ENCODE measurements around the gene SRL. TPM values are rescaled to one million over a fixed set of nuclear protein-coding genes. Genes with fewer than 3 reads are reported as not detected.

SRL gene
- polyA plus RNA-seq, 1 of the 3 experiments (the other 2 are of a cell fraction), result not detected

- Histone ChIP-seq H3K79me2 (ENCODE audit: insufficient read depth) (no peaks in the 10 kb centered on the region), H3K9me2 (no peaks in the 10 kb centered on the region), H3K9me3 (no peaks in the 10 kb centered on the region), H3K27ac (ENCODE audit: low read depth in 2 of 2, low read length in 1 of 2) (no peak overlapping the region), H4K20me1 (ENCODE audit: insufficient read depth) (no peaks in the 10 kb centered on the region), H3K4me1 (ENCODE audit: control insufficient read depth in 1 of 2, insufficient read depth in 2 of 2, low read depth in 1 of 2, low read length in 1 of 2) (peaks cover 2 to 4% of the 10 kb centered on the region in 2 experiments; a peak in 1 of 4 replicates), H2AFZ (ENCODE audit: low read depth) (0 out of 2 replicates have a peak overlapping the region, but pooled peaks have one; percentile 35), H3K27me3 (ENCODE audit: insufficient read depth) (no peaks in the 10 kb centered on the region), H3F3A (replicated peaks; ENCODE audit: insufficient read depth) (no peaks in the 10 kb centered on the region), H3K9ac (no peak overlapping the region), H3K4me3 (ENCODE audit: low read depth in 2 of 2, low read length in 1 of 2) (no peak overlapping the region), H3K36me3 (replicated peaks in 1 of 2; ENCODE audit: control insufficient read depth in 1 of 2, insufficient read depth in 2 of 2, low read length in 1 of 2) (no peaks in the 10 kb centered on the region), H3K4me2 (no peak overlapping the region)
- DNase-seq, result no peak
- ChIA-PET CTCF (interaction anchor here (1.1 to 6.8 kb wide), 8 partner anchors 15 to 216 kb away, joined by 4 to 98 read pairs (median 16); partner anchors contain the start of gene TFAP4), POLR2A (no interaction called here)
- TF ChIP-seq YY1 (IDR thresholded peaks at IDR 0.05; ENCODE audit: low read depth) (no peak), REST (IDR thresholded peaks at IDR 0.05; ENCODE audit: low read depth, low read length) (no peak), JUND (IDR thresholded peaks at IDR 0.05) (no peak), MEF2A (IDR thresholded peaks at IDR 0.05; ENCODE audit: borderline replicate concordance, low read depth) (no peak), POLR2AphosphoS5 (IDR thresholded peaks at IDR 0.05; ENCODE audit: low read depth, low read length) (no peak), NRF1 (IDR thresholded peaks at IDR 0.05; ENCODE audit: low read depth, low read length) (no peak), TAF1 (IDR thresholded peaks at IDR 0.05; ENCODE audit: borderline replicate concordance, low read depth, low read length) (no peak), GABPA (IDR thresholded peaks at IDR 0.05; ENCODE audit: low read depth) (no peak), ELF1 (IDR thresholded peaks at IDR 0.05) (no peak), EZH2phosphoT487 (IDR thresholded peaks at IDR 0.05; ENCODE audit: borderline replicate concordance, low read depth) (no peak), PBX3 (IDR thresholded peaks at IDR 0.05) (no peak), FOXM1 (IDR thresholded peaks at IDR 0.05; ENCODE audit: low read depth) (no peak), RCOR1 (IDR thresholded peaks at IDR 0.05; ENCODE audit: low read length) (no peak), RAD21 (IDR thresholded peaks at IDR 0.05; ENCODE audit: low read length) (no peak), USF1 (IDR thresholded peaks at IDR 0.05; ENCODE audit: borderline replicate concordance, low read depth) (no peak)
- TF ChIP-seq, protein P1, sequence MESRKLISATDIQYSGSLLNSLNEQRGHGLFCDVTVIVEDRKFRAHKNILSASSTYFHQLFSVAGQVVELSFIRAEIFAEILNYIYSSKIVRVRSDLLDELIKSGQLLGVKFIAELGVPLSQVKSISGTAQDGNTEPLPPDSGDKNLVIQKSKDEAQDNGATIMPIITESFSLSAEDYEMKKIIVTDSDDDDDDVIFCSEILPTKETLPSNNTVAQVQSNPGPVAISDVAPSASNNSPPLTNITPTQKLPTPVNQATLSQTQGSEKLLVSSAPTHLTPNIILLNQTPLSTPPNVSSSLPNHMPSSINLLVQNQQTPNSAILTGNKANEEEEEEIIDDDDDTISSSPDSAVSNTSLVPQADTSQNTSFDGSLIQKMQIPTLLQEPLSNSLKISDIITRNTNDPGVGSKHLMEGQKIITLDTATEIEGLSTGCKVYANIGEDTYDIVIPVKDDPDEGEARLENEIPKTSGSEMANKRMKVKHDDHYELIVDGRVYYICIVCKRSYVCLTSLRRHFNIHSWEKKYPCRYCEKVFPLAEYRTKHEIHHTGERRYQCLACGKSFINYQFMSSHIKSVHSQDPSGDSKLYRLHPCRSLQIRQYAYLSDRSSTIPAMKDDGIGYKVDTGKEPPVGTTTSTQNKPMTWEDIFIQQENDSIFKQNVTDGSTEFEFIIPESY (IDR thresholded peaks at IDR 0.05; ENCODE audit: borderline replicate concordance, low read depth), result no peak
- TF ChIP-seq, protein P2, sequence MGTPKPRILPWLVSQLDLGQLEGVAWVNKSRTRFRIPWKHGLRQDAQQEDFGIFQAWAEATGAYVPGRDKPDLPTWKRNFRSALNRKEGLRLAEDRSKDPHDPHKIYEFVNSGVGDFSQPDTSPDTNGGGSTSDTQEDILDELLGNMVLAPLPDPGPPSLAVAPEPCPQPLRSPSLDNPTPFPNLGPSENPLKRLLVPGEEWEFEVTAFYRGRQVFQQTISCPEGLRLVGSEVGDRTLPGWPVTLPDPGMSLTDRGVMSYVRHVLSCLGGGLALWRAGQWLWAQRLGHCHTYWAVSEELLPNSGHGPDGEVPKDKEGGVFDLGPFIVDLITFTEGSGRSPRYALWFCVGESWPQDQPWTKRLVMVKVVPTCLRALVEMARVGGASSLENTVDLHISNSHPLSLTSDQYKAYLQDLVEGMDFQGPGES (IDR thresholded peaks at IDR 0.05; ENCODE audit: low read depth, low read length), result no peak
- TF ChIP-seq, protein P3, sequence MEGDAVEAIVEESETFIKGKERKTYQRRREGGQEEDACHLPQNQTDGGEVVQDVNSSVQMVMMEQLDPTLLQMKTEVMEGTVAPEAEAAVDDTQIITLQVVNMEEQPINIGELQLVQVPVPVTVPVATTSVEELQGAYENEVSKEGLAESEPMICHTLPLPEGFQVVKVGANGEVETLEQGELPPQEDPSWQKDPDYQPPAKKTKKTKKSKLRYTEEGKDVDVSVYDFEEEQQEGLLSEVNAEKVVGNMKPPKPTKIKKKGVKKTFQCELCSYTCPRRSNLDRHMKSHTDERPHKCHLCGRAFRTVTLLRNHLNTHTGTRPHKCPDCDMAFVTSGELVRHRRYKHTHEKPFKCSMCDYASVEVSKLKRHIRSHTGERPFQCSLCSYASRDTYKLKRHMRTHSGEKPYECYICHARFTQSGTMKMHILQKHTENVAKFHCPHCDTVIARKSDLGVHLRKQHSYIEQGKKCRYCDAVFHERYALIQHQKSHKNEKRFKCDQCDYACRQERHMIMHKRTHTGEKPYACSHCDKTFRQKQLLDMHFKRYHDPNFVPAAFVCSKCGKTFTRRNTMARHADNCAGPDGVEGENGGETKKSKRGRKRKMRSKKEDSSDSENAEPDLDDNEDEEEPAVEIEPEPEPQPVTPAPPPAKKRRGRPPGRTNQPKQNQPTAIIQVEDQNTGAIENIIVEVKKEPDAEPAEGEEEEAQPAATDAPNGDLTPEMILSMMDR (IDR thresholded peaks at IDR 0.05), result no peak
- WGBS (ENCODE audit: low lambda C conversion rate), result 53% methylated on average over 3 of the region's 4 CpGs
Measured at GRCh38 chr16:4198816-4199215, 43.1 kb downstream of the SRL start.
